HUES48 (cell line): ENCODE data around the gene SCFD2.

ENCODE experiments used
- H3K27ac ChIP-seq: one replicate; pipeline ENCODE4 v1.7.0; 2013; ENCODE audit warnings: low read depth, low read length, inconsistent platforms
- H3K27me3 ChIP-seq: 2 replicates; pipeline ENCODE4 v1.6.1; 2013; ENCODE audit warnings: mild to moderate bottlenecking, low read length; ENCODE audit not compliant: control insufficient read depth, insufficient read depth
- H3K36me3 ChIP-seq: 2 replicates; pipeline ENCODE4 v1.6.1; 2013; ENCODE audit warnings: low read length; ENCODE audit not compliant: control insufficient read depth, insufficient read depth
- H3K4me1 ChIP-seq: 2 replicates; pipeline ENCODE4 v1.6.1; 2013; ENCODE audit warnings: mild to moderate bottlenecking, low read length; ENCODE audit not compliant: control insufficient read depth, insufficient read depth
- H3K4me3 ChIP-seq: 2 replicates; pipeline ENCODE4 v1.5.1; 2013; ENCODE audit warnings: mild to moderate bottlenecking, low read depth, low read length
- H3K9ac ChIP-seq: 2 replicates; pipeline ENCODE4 v1.6.1; 2013; ENCODE audit warnings: mild to moderate bottlenecking, low read depth, low read length, moderate library complexity
- H3K9me3 ChIP-seq: 2 replicates; pipeline ENCODE4 v1.6.1; 2013; ENCODE audit warnings: low read length; ENCODE audit not compliant: control insufficient read depth, insufficient read depth

The SCFD2 gene

GRCh38 chr4:52948057-52948423 lies 417.8 kb downstream of the SCFD2 start:
- no peak overlapping the region for H3K4me3 ChIP-seq
- no peak overlapping the region for H3K27ac ChIP-seq
- H3K36me3 ChIP-seq, result no peaks in the 10 kb centered on the region
- no peaks in the 10 kb centered on the region for H3K9me3 ChIP-seq
- H3K9ac ChIP-seq, result no peak overlapping the region
- H3K4me1 ChIP-seq, result peaks cover 15% of the 10 kb centered on the region; the same call in 1 of the 2 replicates
- H3K27me3 ChIP-seq, result no peaks in the 10 kb centered on the region

GRCh38 chr4:52947401-52948056 lies 418.3 kb downstream of the SCFD2 start:
- Histone ChIP-seq H3K4me1 (peaks cover 15% of the 10 kb centered on the region; the same call in 1 of the 2 replicates), H3K9ac (no peak overlapping the region), H3K9me3 (no peaks in the 10 kb centered on the region), H3K27me3 (no peaks in the 10 kb centered on the region), H3K36me3 (no peaks in the 10 kb centered on the region), H3K4me3 (no peak overlapping the region), H3K27ac (no peak overlapping the region)

GRCh38 chr4:52946855-52947254 lies 419.0 kb downstream of the SCFD2 start:
- Histone ChIP-seq H3K4me1 (peaks cover 15% of the 10 kb centered on the region; the same call in 1 of the 2 replicates), H3K27me3 (no peaks in the 10 kb centered on the region)

GRCh38 chr4:52945982-52946381 lies 419.9 kb downstream of the SCFD2 start:
- Histone ChIP-seq H3K9me3 (no peaks in the 10 kb centered on the region), H3K4me1 (peaks cover 15% of the 10 kb centered on the region; the same call in 1 of the 2 replicates), H3K27me3 (no peaks in the 10 kb centered on the region), H3K36me3 (no peaks in the 10 kb centered on the region), H3K4me3 (no peak overlapping the region), H3K27ac (no peak overlapping the region), H3K9ac (no peak overlapping the region)

More at GRCh38 chr4:52946855-52947254, 419.0 kb downstream of the SCFD2 start:
- Histone ChIP-seq H3K27ac (no peak overlapping the region), H3K36me3 (no peaks in the 10 kb centered on the region), H3K4me3 (no peak overlapping the region), H3K9ac (no peak overlapping the region), H3K9me3 (no peaks in the 10 kb centered on the region)

GRCh38 chr4:52945326-52945898 lies 420.4 kb downstream of the SCFD2 start:
- no peak overlapping the region for H3K9ac ChIP-seq
- H3K27ac ChIP-seq, result no peak overlapping the region
- no peak overlapping the region for H3K4me3 ChIP-seq
- no peaks in the 10 kb centered on the region for H3K36me3 ChIP-seq
- peaks cover 15% of the 10 kb centered on the region; the same call in 1 of the 2 replicates for H3K4me1 ChIP-seq
- H3K9me3 ChIP-seq, result no peaks in the 10 kb centered on the region
- H3K27me3 ChIP-seq, result no peaks in the 10 kb centered on the region

- H3K4me1 ChIP-seq, result peaks cover 12% of the 10 kb centered on the region; the same call in 1 of the 2 replicates
- no peak overlapping the region for H3K27ac ChIP-seq
- no peak overlapping the region for H3K9ac ChIP-seq
- no peaks in the 10 kb centered on the region for H3K27me3 ChIP-seq
- H3K36me3 ChIP-seq, result no peaks in the 10 kb centered on the region
- no peak overlapping the region for H3K4me3 ChIP-seq
- no peaks in the 10 kb centered on the region for H3K9me3 ChIP-seq
Observed at GRCh38 chr4:52943677-52944076, 422.2 kb downstream of the SCFD2 start.

GRCh38 chr4:52942936-52943335 lies 422.9 kb downstream of the SCFD2 start:
- no peaks in the 10 kb centered on the region for H3K9me3 ChIP-seq
- no peak overlapping the region for H3K9ac ChIP-seq
- H3K4me1 ChIP-seq, result peaks cover 10% of the 10 kb centered on the region; the same call in 1 of the 2 replicates
- H3K4me3 ChIP-seq, result no peak overlapping the region
- no peaks in the 10 kb centered on the region for H3K27me3 ChIP-seq
- no peak overlapping the region for H3K27ac ChIP-seq
- H3K36me3 ChIP-seq, result no peaks in the 10 kb centered on the region

- Histone ChIP-seq H3K36me3 (no peaks in the 10 kb centered on the region), H3K27me3 (no peaks in the 10 kb centered on the region)
Observed at GRCh38 chr4:52941450-52941849, 424.4 kb downstream of the SCFD2 start.

GRCh38 chr4:52939739-52940138 lies 426.1 kb downstream of the SCFD2 start:
- no peak overlapping the region for H3K27ac ChIP-seq
- no peaks in the 10 kb centered on the region for H3K36me3 ChIP-seq
- H3K9ac ChIP-seq, result no peak overlapping the region
- no peaks in the 10 kb centered on the region for H3K9me3 ChIP-seq
- no peaks in the 10 kb centered on the region for H3K27me3 ChIP-seq
- no peak overlapping the region for H3K4me3 ChIP-seq
- H3K4me1 ChIP-seq, result peaks cover 3% of the 10 kb centered on the region; the same call in 1 of the 2 replicates

More at GRCh38 chr4:52941450-52941849, 424.4 kb downstream of the SCFD2 start:
- H3K9ac ChIP-seq, result no peak overlapping the region
- H3K9me3 ChIP-seq, result no peaks in the 10 kb centered on the region
- peaks cover 3% of the 10 kb centered on the region; the same call in 1 of the 2 replicates for H3K4me1 ChIP-seq
- no peak overlapping the region for H3K4me3 ChIP-seq
- H3K27ac ChIP-seq, result no peak overlapping the region

GRCh38 chr4:52939325-52939724 lies 426.5 kb downstream of the SCFD2 start:
- H3K4me1 ChIP-seq, result peaks cover 3% of the 10 kb centered on the region; the same call in 1 of the 2 replicates
- H3K4me3 ChIP-seq, result no peak overlapping the region
- H3K27ac ChIP-seq, result no peak overlapping the region
- H3K36me3 ChIP-seq, result no peaks in the 10 kb centered on the region
- no peaks in the 10 kb centered on the region for H3K9me3 ChIP-seq
- H3K9ac ChIP-seq, result no peak overlapping the region
- H3K27me3 ChIP-seq, result no peaks in the 10 kb centered on the region

GRCh38 chr4:52937829-52938228 lies 428.0 kb downstream of the SCFD2 start:
- Histone ChIP-seq H3K4me3 (no peak overlapping the region), H3K4me1 (peaks cover 3% of the 10 kb centered on the region; the same call in 1 of the 2 replicates), H3K9ac (no peak overlapping the region), H3K36me3 (no peaks in the 10 kb centered on the region), H3K27ac (no peak overlapping the region), H3K27me3 (no peaks in the 10 kb centered on the region), H3K9me3 (no peaks in the 10 kb centered on the region)
